ENCODE results near the gene ANGPT4. TPM values are rescaled to one million over a fixed set of nuclear protein-coding genes. Genes with fewer than 3 reads are reported as not detected.
A peak's percentile ranks its signal among the peaks of the same experiment; 100 is the strongest.

Gene ANGPT4
- total and polyA plus RNA-seq, 9 of the 15 experiments (the other 6 are each of a cell fraction or from before 2014, with no cell fraction given) = not detected

DNA sequence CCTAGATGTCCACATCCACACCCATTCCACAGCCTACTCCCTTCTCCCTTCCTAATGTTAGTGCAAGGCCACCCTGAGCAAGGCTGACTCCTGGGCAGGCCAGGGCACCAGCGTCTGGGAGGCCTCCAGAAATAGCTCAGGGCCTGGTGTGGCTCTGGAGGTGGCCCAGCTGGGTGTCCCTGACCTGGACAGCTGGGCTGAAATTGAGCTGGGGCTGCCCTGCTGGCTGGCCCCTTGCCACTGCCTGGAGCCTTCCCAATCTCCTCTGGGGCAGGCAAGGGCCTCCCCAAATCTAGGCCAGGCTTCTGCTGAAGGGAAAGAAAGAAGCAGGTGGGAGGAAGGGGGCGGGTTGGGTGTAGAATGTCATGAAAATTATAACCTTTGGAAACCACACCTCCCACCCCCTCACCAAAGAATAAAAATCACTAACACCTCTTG lies 80.5 kb downstream of the ANGPT4 start (continued):
- TF ChIP-seq GABPA (tag; conservative IDR thresholded peaks at IDR 0.05; ENCODE audit: low read depth) (no peak), ZNF696 (CRISPR knock-in tag; conservative IDR thresholded peaks at IDR 0.05) (no peak), ZNF76 (CRISPR knock-in tag; IDR thresholded peaks at IDR 0.05; ENCODE audit: borderline replicate concordance) (no peak), DPF2 (IDR thresholded peaks at IDR 0.05) (0 out of 2 replicates have a peak, but pooled peaks have one; percentile 17), SMARCC2 (IDR thresholded peaks at IDR 0.05; ENCODE audit: low read depth) (no peak)

GRCh38 chr20:834151-834746 lies 81.9 kb downstream of the ANGPT4 start:
- no peaks in the 10 kb centered on the region for H3K9me1 ChIP-seq (ENCODE audit: control insufficient read depth, insufficient read depth, low read length)
- ATAC-seq (peak; percentile 38), FAIRE-seq (no peak), DNase-seq (ENCODE audit: extremely low read depth in 1 of 4, low spot score in 3 of 4) (no peak)
- peak overlapping the region; percentile 88 to 94 for H3K9ac ChIP-seq (ENCODE audit: insufficient read depth in 1 of 2, low read depth in 2 of 2, low read length in 2 of 2)
- no peaks in the 10 kb centered on the region for H3K27me3 ChIP-seq (ENCODE audit: control insufficient read depth in 2 of 2, insufficient read depth in 2 of 2, low read length in 2 of 2)
- in situ Hi-C loops (cut with MboI) = no loop called here
- peaks cover 22 to 43% of the 10 kb centered on the region in 2 experiments for H3K4me1 ChIP-seq (replicated peaks in 1 of 2; ENCODE audit: control insufficient read depth in 2 of 2, insufficient read depth in 2 of 2, low read length in 2 of 2)
- H3K36me3 ChIP-seq (ENCODE audit: control insufficient read depth, insufficient read depth, low read length) = no peaks in the 10 kb centered on the region; the same call in 2 of the 3 replicates
- POLR2A ChIA-PET = interaction anchor here (0.8 to 1.5 kb wide), 2 partner anchors 9 to 454 kb away, joined by 3 to 6 read pairs; partner anchors contain the start of gene TRIB3
- peak overlapping the region; percentile 86 for H3K4me2 ChIP-seq (ENCODE audit: insufficient read depth, low read length)
- 2% methylated on average over 14 of the region's 18 CpGs for WGBS (ENCODE audit: insufficient coverage, low coverage, missing lambda C conversion rate)
- CTCF ChIA-PET (ENCODE audit: low intra/inter-chr PET ratio) = no interaction called here
- peak overlapping the region; percentile 96 for H3K27ac ChIP-seq (ENCODE audit: extremely low read depth, low read depth, low read length)
- peak overlapping the region; percentile 84 for H3K4me3 ChIP-seq
- 0 out of 2 replicates have a peak, but pooled peaks cover 4% of the 10 kb centered on the region for H4K20me1 ChIP-seq (replicated peaks; ENCODE audit: control insufficient read depth, insufficient read depth, low read length)
- BruUV-seq (replicated peaks) = no TSS peak
- peaks cover 56% of the 10 kb centered on the region for H3K79me2 ChIP-seq (ENCODE audit: control insufficient read depth, insufficient read depth, low read length)
- H3K9me3 ChIP-seq (replicated peaks; ENCODE audit: control insufficient read depth, insufficient read depth, low read depth, low read length) = no peaks in the 10 kb centered on the region
- intact Hi-C loops (cut with micrococcal nuclease) = no loop called here
- peak overlapping the region; percentile 87 for H2AFZ ChIP-seq (ENCODE audit: low read depth, low read length)
- TF ChIP-seq, protein P1, sequence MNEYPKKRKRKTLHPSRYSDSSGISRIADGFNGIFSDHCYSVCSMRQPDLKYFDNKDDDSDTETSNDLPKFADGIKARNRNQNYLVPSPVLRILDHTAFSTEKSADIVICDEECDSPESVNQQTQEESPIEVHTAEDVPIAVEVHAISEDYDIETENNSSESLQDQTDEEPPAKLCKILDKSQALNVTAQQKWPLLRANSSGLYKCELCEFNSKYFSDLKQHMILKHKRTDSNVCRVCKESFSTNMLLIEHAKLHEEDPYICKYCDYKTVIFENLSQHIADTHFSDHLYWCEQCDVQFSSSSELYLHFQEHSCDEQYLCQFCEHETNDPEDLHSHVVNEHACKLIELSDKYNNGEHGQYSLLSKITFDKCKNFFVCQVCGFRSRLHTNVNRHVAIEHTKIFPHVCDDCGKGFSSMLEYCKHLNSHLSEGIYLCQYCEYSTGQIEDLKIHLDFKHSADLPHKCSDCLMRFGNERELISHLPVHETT (CRISPR knock-in tag; conservative IDR thresholded peaks at IDR 0.05 in 1 of 2, IDR thresholded peaks at IDR 0.05 in 1 of 2) = 0 out of 4 replicates have a peak, but pooled peaks of 1 of the 2 experiments have one; percentile 20
- TF ChIP-seq, protein P2, sequence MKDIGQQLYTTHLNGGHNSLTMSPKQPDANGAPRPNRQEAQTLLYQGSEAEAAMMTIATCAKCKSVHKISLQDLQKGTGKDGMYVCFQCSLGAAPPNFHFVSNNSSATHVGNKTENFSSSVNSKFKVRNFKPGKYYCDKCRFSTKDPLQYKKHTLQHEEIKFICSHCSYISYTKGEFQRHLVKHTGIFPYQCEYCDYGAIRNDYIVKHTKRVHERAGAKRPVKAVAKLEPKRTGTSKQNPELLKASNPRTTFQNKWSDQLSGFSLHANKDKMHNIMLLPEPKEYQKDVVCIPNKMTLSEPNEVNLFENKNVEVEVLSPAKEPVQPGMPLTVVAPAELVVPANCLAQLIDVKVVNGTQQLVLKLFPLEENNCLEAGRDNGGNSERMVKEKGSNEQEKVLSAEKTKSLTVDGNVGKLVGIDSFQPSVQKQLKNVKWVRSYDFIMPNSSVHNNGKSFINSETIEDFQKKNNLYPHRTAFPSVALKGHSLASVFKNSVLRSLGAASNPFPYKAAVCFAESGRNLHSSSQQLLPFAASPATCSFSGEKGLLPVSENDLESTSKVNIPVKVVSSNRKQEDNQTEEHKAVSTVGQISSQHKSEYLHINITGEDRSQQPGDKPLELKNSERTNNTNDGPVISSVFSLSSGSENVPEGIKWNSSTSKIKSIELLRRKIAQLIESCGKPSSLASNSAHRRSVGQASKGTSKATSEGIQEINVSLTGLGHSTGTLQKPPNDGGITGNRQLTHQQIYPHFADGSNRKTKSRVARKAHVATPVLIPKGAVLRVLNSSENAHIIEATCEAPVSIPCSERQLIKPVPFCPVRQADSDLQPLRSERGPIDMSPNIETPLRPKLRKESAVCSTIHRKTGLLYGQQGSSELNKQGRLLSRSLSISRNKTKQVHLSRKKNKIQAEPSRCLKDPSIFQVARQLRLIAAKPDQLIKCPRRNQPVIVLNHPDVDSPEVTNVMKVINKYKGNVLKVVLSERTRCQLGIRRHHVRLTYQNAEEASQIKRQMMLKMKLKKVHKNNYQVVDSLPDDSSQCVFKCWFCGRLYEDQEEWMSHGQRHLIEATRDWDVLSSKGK (CRISPR knock-in tag; IDR thresholded peaks at IDR 0.05) = no peak
- TF ChIP-seq NFATC3 (IDR thresholded peaks at IDR 0.05) (0 out of 2 replicates have a peak, but pooled peaks have one; percentile 1), NCOA4 (IDR thresholded peaks at IDR 0.05; ENCODE audit: partially characterized antibody) (no peak), TAF7 (tag; IDR thresholded peaks at IDR 0.05) (no peak), HMBOX1 (IDR thresholded peaks at IDR 0.05) (no peak), MXI1 (IDR thresholded peaks at IDR 0.05; ENCODE audit: low read depth, low read length) (no peak), MYNN (IDR thresholded peaks at IDR 0.05) (no peak), MYNN (CRISPR knock-in tag; IDR thresholded peaks at IDR 0.05) (no peak), ZNF184 (CRISPR knock-in tag; IDR thresholded peaks at IDR 0.05) (no peak), CSDE1 (IDR thresholded peaks at IDR 0.05) (no peak)

Measured in K562 (cell line).